ENCODE measurements around the gene TRABD2A. TPM values are rescaled to one million over a fixed set of nuclear protein-coding genes. Genes with fewer than 3 reads are reported as not detected.

The TRABD2A gene
- total and polyA plus RNA-seq, 4 donors = 0.65 to 2.9 (median 1.2) TPM

DNA sequence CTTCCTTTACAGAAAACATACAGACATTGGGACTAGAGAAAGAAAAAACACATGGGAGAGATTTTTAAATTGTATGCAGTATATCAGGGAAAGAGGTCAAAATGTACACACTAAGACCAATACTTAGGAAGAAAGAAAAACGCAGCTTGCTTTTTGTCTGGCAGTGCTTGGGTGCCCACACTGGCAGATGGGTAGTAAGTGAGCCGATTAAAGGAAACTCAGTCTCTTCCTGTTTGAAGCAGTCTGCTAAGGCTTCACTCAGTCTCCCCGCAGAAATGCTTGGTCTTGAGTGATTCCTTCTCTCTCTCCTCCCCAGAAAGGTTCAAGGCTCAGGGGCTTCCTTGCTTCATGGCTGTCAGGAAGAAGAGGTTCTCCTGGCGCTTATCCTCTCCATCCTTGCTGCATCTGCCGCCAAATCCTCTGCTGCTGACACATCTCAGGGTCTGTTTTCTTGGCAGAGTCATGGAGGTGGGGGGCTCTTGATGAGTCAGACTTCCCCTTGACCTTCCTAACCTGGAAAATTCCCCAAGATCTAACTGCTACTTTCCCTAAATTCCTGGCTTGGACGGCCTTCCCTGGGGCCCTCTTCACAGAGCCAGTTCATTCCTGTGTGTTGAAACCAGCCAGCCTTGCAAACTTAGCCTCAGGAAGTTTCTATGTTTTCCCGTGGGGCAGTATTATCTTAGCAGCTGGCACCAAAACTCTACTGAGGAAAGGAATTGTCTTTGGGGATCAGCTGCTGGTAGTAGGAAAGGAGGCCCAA, 14.1 kb upstream of the TRABD2A start:
- WGBS (ENCODE audit: insufficient coverage) = 79% methylated on average over 2 of the region's 7 CpGs
- no peaks in the 10 kb centered on the region for H3K9me3 ChIP-seq (ENCODE audit: control insufficient read depth, insufficient read depth, low read length)
- H3K36me3 ChIP-seq (ENCODE audit: control insufficient read depth, insufficient read depth, low read length) = no peaks in the 10 kb centered on the region
- H3K27me3 ChIP-seq (ENCODE audit: control insufficient read depth, insufficient read depth, low read length) = no peaks in the 10 kb centered on the region
- DNase-seq (ENCODE audit: low read depth in 4 of 6, low spot score in 6 of 6) = peak in 1 of 6 donors; percentile 45
- peaks cover 6% of the 10 kb centered on the region for H3K4me1 ChIP-seq (ENCODE audit: control insufficient read depth, insufficient read depth, low read length)
- H3K4me3 ChIP-seq (ENCODE audit: low read depth, low read length) = no peak overlapping the region
- no peak overlapping the region for H3K27ac ChIP-seq (ENCODE audit: low read depth, low read length)

DNA sequence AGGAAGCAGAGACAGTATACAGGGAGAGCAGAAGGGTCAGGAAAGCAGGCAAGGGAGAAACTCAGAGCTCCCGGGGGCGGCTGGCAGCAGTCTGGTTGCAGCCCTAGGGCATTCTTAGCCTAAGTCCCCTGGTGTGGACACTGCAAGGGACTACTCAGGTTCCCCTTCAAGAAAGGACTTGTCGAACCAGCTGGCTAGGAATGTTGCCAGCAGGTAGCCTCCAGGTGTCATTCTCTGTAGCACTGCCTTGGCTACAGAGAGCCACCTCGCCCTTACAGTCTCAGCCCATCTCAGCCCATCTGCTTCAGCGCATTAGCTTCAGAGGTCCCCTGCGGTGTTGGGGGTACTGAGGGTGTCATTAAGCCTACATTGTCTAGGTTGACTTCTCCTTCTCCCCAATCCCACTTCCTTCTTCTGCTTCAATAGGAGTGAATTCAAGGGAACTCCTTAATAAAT, 13.3 kb upstream of the TRABD2A start:
- WGBS (ENCODE audit: insufficient coverage) = 86% methylated on average over 3 of the region's 6 CpGs
- H3K36me3 ChIP-seq (ENCODE audit: control insufficient read depth, insufficient read depth, low read length) = no peaks in the 10 kb centered on the region
- peaks cover 6% of the 10 kb centered on the region for H3K4me1 ChIP-seq (ENCODE audit: control insufficient read depth, insufficient read depth, low read length)
- no peak overlapping the region for H3K27ac ChIP-seq (ENCODE audit: low read depth, low read length)
- no peak for DNase-seq (ENCODE audit: low read depth in 4 of 6, low spot score in 6 of 6)
- H3K9me3 ChIP-seq (ENCODE audit: control insufficient read depth, insufficient read depth, low read length) = no peaks in the 10 kb centered on the region
- H3K4me3 ChIP-seq (ENCODE audit: low read depth, low read length) = no peak overlapping the region
- no peaks in the 10 kb centered on the region for H3K27me3 ChIP-seq (ENCODE audit: control insufficient read depth, insufficient read depth, low read length)

DNA sequence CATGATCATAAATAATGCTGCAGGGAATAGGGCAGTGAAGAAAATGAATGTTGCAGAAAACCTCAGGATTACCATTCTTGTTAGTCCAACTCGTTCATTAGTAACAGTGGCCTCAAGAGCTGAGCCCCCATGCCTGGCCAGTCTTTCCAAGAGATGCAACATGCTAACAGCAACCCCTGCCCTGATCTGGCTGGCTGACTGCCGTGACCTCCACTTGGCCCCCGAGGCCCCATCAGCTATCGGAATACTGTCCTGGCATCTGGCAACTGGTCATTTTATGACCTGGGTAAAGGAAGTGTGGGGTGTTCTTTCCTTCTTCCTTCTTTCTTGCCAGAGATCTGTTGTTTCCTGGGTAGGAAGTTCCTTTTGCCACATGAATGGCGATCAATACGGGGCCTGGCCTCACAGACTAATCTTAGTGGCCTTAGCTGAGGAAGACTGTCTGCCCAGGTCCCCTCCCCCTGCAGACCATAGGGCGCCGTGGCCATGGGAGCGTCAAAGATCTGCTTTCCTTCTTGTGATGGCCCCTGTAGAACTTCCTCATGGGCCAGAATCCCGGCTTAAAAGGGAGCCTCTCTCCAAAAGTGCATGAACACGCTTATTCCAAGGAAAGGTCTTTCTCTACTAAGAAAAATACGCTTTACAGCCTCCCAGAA, 10.6 kb upstream of the TRABD2A start:
- Histone ChIP-seq H3K4me1 (ENCODE audit: control insufficient read depth, insufficient read depth, low read length) (no peaks in the 10 kb centered on the region), H3K27ac (ENCODE audit: low read depth, low read length) (no peak overlapping the region), H3K4me3 (ENCODE audit: low read depth, low read length) (no peak overlapping the region), H3K27me3 (ENCODE audit: control insufficient read depth, insufficient read depth, low read length) (no peaks in the 10 kb centered on the region), H3K9me3 (ENCODE audit: control insufficient read depth, insufficient read depth, low read length) (no peaks in the 10 kb centered on the region), H3K36me3 (ENCODE audit: control insufficient read depth, insufficient read depth, low read length) (no peaks in the 10 kb centered on the region)
- WGBS (ENCODE audit: insufficient coverage) = 86% methylated on average over 8 of the region's 12 CpGs
- no peak for DNase-seq (ENCODE audit: low read depth in 4 of 6, low spot score in 6 of 6)

DNA sequence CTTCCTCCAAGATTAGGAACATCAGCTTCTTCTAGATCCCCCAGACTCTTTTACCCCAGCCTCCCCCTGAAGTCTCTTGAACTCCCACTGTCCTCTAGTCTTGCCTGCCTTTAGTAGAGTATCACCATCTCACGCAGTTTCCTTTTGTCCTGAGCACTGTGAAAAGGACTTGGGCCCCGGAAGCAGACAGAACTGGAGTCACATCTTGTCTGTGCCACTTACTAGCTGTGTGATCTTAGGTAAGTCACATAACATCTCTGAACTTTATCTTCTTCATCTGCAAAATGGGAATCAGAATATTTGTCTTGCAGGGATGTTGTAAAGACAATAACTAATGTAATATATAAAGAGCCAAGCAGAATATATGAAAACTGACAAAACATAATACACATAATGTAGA, 8.4 kb upstream of the TRABD2A start:
- DNase-seq (ENCODE audit: low read depth in 4 of 6, low spot score in 6 of 6) = no peak
- Histone ChIP-seq H3K27me3 (ENCODE audit: control insufficient read depth, insufficient read depth, low read length) (no peaks in the 10 kb centered on the region), H3K4me1 (ENCODE audit: control insufficient read depth, insufficient read depth, low read length) (peaks cover 5% of the 10 kb centered on the region), H3K9me3 (ENCODE audit: control insufficient read depth, insufficient read depth, low read length) (no peaks in the 10 kb centered on the region), H3K27ac (ENCODE audit: low read depth, low read length) (no peak overlapping the region), H3K36me3 (ENCODE audit: control insufficient read depth, insufficient read depth, low read length) (no peaks in the 10 kb centered on the region), H3K4me3 (ENCODE audit: low read depth, low read length) (no peak overlapping the region)
- WGBS (ENCODE audit: insufficient coverage) = 85% methylated on average over 2 of the region's 2 CpGs

DNA sequence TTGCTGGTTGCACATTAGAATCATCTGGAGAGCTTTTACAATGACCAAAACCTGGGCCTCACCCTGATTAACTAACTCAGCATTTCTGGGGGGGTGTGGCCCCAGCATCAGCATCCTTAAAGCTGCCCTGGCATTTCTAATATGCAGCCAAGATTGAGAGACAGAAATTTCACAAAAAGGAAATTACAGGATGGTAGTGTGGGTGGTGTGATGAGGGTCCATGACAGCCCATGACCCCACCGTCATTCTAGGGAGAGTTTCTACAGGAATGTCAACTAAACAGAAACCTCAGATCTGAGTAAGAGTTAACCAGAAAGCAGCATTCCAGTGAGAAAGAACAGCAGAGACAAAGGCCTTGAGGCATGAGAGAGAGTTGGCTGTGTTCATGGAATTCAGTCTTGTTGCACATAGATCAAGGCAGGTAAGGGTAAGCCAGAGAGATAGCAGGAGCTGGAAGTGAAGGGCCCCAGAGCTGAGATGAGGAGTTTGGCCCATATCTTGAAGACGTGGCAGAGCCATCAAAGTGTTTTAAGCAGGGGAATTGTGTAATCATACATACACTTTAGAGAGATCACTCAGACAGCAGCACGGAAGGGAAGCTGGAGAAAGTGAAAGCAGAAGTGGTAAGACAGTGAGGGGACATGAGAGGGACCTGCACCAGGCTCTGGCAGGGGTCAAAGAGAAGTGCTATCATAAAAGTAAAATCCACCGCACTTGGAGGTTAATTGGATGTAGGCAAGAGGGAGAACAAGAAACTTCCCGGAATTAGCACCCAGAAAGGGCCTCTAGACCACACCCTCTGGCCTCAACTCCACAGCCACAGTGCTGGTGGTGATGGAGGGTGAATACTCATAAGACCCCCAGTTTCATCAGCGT, 7.8 kb upstream of the TRABD2A start:
- no peak for DNase-seq (ENCODE audit: low read depth in 4 of 6, low spot score in 6 of 6)
- no peak overlapping the region for H3K27ac ChIP-seq (ENCODE audit: low read depth, low read length)
- H3K9me3 ChIP-seq (ENCODE audit: control insufficient read depth, insufficient read depth, low read length) = no peaks in the 10 kb centered on the region
- H3K4me1 ChIP-seq (ENCODE audit: control insufficient read depth, insufficient read depth, low read length) = peaks cover 5% of the 10 kb centered on the region
- WGBS (ENCODE audit: insufficient coverage) = 89% methylated on average over 2 of the region's 6 CpGs
- H3K36me3 ChIP-seq (ENCODE audit: control insufficient read depth, insufficient read depth, low read length) = no peaks in the 10 kb centered on the region
- H3K4me3 ChIP-seq (ENCODE audit: low read depth, low read length) = no peak overlapping the region
- peaks cover under 1% of the 10 kb centered on the region for H3K27me3 ChIP-seq (ENCODE audit: control insufficient read depth, insufficient read depth, low read length)

DNA sequence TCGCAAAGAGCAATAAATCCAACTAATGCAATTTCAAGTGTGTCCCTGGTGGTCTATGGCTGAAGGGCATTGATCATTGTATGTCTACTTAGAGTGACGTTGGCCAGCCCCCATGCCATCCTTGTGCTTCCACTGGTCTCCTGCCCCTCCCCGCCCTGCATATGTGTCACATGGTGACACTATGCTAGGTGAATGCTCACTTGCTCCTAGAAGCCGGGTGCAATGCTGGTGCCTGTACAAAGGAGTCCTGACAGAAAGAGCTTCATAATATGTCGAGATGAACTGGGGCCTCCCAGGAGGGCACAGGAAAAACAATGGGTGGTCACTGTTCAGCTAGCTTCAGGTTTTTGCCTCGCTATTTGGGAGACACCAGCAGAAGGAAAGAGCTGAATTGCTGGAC, 5.9 kb upstream of the TRABD2A start:
- Histone ChIP-seq H3K9me3 (ENCODE audit: control insufficient read depth, insufficient read depth, low read length) (no peaks in the 10 kb centered on the region), H3K4me3 (ENCODE audit: low read depth, low read length) (no peak overlapping the region), H3K4me1 (ENCODE audit: control insufficient read depth, insufficient read depth, low read length) (peaks cover 11% of the 10 kb centered on the region), H3K27ac (ENCODE audit: low read depth, low read length) (no peak overlapping the region), H3K36me3 (ENCODE audit: control insufficient read depth, insufficient read depth, low read length) (no peaks in the 10 kb centered on the region), H3K27me3 (ENCODE audit: control insufficient read depth, insufficient read depth, low read length) (peaks cover 12% of the 10 kb centered on the region)
- no peak for DNase-seq (ENCODE audit: low read depth in 4 of 6, low spot score in 6 of 6)
- 82% methylated on average over 5 of the region's 6 CpGs for WGBS (ENCODE audit: insufficient coverage)

DNA sequence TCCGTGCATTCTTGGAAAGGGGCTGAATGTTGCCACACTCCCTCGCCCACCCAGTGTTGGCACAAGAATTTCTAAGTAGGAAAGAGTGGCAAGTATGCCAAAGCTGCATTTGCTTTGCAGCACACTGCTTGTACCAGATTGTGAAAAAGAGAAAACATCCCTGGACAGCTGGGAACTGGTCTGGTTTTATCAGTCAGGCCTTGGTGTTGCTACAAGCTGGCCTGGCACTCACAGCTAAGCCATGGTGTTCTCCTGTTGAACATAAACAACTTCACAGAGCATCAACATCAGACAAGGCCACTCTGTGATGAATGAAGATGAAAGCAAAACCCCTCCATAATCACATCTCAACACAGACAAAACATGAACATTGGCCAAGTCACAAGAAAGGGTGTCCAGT, 4.2 kb upstream of the TRABD2A start:
- H3K36me3 ChIP-seq (ENCODE audit: control insufficient read depth, insufficient read depth, low read length) = no peaks in the 10 kb centered on the region
- WGBS (ENCODE audit: insufficient coverage) = 69% methylated on average over 2 of the region's 2 CpGs
- no peaks in the 10 kb centered on the region for H3K9me3 ChIP-seq (ENCODE audit: control insufficient read depth, insufficient read depth, low read length)
- no peak for DNase-seq (ENCODE audit: low read depth in 4 of 6, low spot score in 6 of 6)
- no peak overlapping the region for H3K4me3 ChIP-seq (ENCODE audit: low read depth, low read length)
- H3K27ac ChIP-seq (ENCODE audit: low read depth, low read length) = no peak overlapping the region
- peaks cover 28% of the 10 kb centered on the region for H3K27me3 ChIP-seq (ENCODE audit: control insufficient read depth, insufficient read depth, low read length)
- peaks cover 19% of the 10 kb centered on the region for H3K4me1 ChIP-seq (ENCODE audit: control insufficient read depth, insufficient read depth, low read length)

DNA sequence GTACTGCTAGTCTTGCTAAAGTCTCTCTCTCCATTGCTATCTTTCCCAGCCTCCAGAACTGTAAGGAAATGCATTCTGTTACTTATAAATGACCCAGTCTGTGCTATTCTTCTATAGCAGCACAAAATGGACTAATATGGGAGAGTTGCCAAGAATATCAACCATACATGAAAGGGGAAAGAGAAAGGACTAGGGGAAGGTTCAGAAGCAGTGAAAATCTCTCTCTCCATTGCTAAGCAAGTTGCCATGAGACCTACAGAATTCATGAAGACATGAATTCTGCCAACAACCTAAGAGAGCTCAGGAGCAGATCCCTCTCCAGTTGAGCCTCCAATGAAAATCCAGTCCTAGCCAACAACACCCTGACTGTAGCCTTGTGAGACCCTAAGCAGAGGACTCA, 3.6 kb upstream of the TRABD2A start:
- Histone ChIP-seq H3K4me3 (ENCODE audit: low read depth, low read length) (no peak overlapping the region), H3K36me3 (ENCODE audit: control insufficient read depth, insufficient read depth, low read length) (no peaks in the 10 kb centered on the region)
- DNase-seq (ENCODE audit: low read depth in 4 of 6, low spot score in 6 of 6) = peak in 2 of 6 donors; percentile 40 to 56

DNA sequence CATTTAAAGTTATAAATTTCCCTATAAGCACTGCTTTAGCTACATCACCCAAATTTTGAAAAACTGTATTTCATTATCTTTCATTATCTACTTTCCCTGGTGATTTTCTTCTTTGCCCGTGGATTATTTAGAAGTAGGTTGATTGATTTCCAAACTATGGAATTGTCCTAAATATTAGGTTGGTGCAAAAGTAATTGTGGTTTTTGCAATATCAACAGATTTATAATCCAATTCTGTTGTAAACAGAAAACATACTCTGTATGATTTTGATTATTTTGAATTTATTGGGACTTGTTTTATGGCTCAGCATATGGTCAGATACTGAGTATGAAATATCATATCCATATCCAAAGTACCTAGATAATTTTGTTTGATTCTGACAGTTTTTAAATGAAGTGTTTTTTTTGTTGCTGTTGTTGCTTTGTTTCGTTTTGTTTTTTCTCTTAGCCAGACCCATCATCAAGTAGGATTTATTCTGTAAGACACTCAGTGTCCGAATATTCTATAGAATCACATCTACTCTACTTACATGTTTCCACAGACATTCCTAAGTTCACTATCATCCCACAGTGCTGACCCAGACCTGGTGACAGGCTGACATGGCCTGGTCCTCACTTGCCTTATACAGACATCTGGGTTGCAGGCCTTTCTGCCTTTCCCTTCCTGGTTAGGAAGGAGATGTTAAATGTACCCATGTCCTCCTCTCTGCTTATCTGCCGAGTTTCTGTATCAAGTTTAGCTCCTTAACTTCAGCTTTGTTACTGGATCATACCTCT, 2.1 kb upstream of the TRABD2A start:
- peaks cover 45% of the 10 kb centered on the region for H3K27me3 ChIP-seq (ENCODE audit: control insufficient read depth, insufficient read depth, low read length)
- DNase-seq (ENCODE audit: low read depth in 4 of 6, low spot score in 6 of 6) = no peak
- no peak overlapping the region for H3K27ac ChIP-seq (ENCODE audit: low read depth, low read length)
- no peaks in the 10 kb centered on the region for H3K36me3 ChIP-seq (ENCODE audit: control insufficient read depth, insufficient read depth, low read length)
- no peak overlapping the region for H3K4me3 ChIP-seq (ENCODE audit: low read depth, low read length)
- no peaks in the 10 kb centered on the region for H3K9me3 ChIP-seq (ENCODE audit: control insufficient read depth, insufficient read depth, low read length)
- WGBS (ENCODE audit: insufficient coverage) = 81% methylated on average over 2 of the region's 4 CpGs
- peaks cover 25% of the 10 kb centered on the region for H3K4me1 ChIP-seq (ENCODE audit: control insufficient read depth, insufficient read depth, low read length)

More for the DNA sequence above, 3.6 kb upstream of the TRABD2A start:
- no peaks in the 10 kb centered on the region for H3K9me3 ChIP-seq (ENCODE audit: control insufficient read depth, insufficient read depth, low read length)
- peaks cover 25% of the 10 kb centered on the region for H3K4me1 ChIP-seq (ENCODE audit: control insufficient read depth, insufficient read depth, low read length)
- H3K27ac ChIP-seq (ENCODE audit: low read depth, low read length) = no peak overlapping the region
- H3K27me3 ChIP-seq (ENCODE audit: control insufficient read depth, insufficient read depth, low read length) = peaks cover 35% of the 10 kb centered on the region

All from spinal cord (tissue), 10 donors.